Measurements from ENCODE around the gene THRA.

THRA gene

DNA sequence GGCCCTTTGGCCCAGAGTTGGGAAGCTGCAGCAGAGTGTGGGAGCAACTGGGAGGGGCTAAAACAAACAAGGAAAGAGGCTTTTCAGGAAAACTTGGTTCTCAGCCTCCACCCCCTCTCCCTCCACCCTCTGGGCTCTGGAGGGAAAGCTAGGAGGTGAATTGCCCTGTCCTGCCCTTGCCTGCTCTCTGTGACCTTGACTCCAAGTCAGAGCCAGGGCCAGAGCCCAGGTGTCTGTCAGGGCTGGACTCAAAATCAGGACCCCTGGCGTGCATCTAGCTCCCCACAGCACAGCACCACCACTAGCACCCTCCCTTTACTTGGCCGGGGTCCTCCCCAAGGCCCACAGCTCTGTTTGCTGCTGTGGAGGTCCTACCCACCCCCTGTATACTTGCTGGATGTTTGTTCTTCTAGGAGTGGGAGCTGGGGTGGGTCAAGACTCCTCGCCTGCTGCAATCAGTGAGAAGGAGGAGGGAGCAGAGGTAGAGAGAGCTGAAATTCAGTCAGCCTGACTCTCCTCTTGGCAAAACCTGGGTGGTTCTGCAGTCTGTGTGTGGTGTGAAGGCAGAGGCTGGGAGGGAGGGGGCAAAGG is 40.4 kb downstream of the THRA start:
- no peak for DNase-seq (ENCODE audit: low read depth in 1 of 2, low spot score in 1 of 2)
- Histone ChIP-seq H3K27ac (replicated peaks) (no peak overlapping the region), H3K4me3 (replicated peaks; ENCODE audit: insufficient read depth, low read length) (no peak overlapping the region), H3K27me3 (ENCODE audit: insufficient read depth, poor library complexity, severe bottlenecking) (no peaks in the 10 kb centered on the region)
- TF ChIP-seq, protein P1, sequence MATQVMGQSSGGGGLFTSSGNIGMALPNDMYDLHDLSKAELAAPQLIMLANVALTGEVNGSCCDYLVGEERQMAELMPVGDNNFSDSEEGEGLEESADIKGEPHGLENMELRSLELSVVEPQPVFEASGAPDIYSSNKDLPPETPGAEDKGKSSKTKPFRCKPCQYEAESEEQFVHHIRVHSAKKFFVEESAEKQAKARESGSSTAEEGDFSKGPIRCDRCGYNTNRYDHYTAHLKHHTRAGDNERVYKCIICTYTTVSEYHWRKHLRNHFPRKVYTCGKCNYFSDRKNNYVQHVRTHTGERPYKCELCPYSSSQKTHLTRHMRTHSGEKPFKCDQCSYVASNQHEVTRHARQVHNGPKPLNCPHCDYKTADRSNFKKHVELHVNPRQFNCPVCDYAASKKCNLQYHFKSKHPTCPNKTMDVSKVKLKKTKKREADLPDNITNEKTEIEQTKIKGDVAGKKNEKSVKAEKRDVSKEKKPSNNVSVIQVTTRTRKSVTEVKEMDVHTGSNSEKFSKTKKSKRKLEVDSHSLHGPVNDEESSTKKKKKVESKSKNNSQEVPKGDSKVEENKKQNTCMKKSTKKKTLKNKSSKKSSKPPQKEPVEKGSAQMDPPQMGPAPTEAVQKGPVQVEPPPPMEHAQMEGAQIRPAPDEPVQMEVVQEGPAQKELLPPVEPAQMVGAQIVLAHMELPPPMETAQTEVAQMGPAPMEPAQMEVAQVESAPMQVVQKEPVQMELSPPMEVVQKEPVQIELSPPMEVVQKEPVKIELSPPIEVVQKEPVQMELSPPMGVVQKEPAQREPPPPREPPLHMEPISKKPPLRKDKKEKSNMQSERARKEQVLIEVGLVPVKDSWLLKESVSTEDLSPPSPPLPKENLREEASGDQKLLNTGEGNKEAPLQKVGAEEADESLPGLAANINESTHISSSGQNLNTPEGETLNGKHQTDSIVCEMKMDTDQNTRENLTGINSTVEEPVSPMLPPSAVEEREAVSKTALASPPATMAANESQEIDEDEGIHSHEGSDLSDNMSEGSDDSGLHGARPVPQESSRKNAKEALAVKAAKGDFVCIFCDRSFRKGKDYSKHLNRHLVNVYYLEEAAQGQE (IDR thresholded peaks at IDR 0.05; ENCODE audit: insufficient replicate concordance, low read depth), result no peak
- TF ChIP-seq SPI1 (IDR thresholded peaks at IDR 0.05; ENCODE audit: borderline replicate concordance, low read depth), result no peak
- no peak for TF ChIP-seq POLR2AphosphoS5 (IDR thresholded peaks at IDR 0.05; ENCODE audit: low read depth)
- TF ChIP-seq, protein P2, sequence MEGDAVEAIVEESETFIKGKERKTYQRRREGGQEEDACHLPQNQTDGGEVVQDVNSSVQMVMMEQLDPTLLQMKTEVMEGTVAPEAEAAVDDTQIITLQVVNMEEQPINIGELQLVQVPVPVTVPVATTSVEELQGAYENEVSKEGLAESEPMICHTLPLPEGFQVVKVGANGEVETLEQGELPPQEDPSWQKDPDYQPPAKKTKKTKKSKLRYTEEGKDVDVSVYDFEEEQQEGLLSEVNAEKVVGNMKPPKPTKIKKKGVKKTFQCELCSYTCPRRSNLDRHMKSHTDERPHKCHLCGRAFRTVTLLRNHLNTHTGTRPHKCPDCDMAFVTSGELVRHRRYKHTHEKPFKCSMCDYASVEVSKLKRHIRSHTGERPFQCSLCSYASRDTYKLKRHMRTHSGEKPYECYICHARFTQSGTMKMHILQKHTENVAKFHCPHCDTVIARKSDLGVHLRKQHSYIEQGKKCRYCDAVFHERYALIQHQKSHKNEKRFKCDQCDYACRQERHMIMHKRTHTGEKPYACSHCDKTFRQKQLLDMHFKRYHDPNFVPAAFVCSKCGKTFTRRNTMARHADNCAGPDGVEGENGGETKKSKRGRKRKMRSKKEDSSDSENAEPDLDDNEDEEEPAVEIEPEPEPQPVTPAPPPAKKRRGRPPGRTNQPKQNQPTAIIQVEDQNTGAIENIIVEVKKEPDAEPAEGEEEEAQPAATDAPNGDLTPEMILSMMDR (IDR thresholded peaks at IDR 0.05; ENCODE audit: insufficient read depth, low read length), result no peak
- TF ChIP-seq GABPA (IDR thresholded peaks at IDR 0.05; ENCODE audit: low read depth), result no peak

DNA sequence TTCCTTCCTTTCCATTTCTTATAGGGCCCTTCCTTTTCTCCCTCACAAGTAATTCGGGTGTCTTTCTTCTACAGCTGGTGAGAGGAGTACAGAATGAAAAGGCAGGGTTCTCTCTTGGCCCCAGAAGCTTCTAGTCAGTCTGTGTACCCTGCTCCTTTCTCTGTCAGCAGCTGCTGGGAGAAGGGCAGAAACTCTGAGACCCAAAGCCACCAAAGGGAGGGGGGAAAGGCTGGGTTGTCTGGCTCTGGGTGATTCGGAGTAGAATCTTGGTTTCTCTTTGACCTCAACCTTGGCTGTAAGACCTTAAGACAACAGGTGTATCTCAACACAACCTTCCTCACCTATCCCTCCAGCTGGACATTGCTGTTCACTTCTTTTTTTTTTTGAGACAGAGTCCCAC is 40.9 kb downstream of the THRA start:
- Histone ChIP-seq H3K4me3 (replicated peaks; ENCODE audit: insufficient read depth, low read length) (no peak overlapping the region), H3K27ac (replicated peaks) (no peak overlapping the region), H3K27me3 (ENCODE audit: insufficient read depth, poor library complexity, severe bottlenecking) (no peaks in the 10 kb centered on the region)
- TF ChIP-seq, protein P2 (IDR thresholded peaks at IDR 0.05; ENCODE audit: insufficient read depth, low read length), result no peak
- TF ChIP-seq SPI1 (IDR thresholded peaks at IDR 0.05; ENCODE audit: borderline replicate concordance, low read depth) (no peak), GABPA (IDR thresholded peaks at IDR 0.05; ENCODE audit: low read depth) (no peak)
- TF ChIP-seq, protein P1 (IDR thresholded peaks at IDR 0.05; ENCODE audit: insufficient replicate concordance, low read depth), result no peak
- DNase-seq (ENCODE audit: low read depth in 1 of 2, low spot score in 1 of 2), result no peak

DNA sequence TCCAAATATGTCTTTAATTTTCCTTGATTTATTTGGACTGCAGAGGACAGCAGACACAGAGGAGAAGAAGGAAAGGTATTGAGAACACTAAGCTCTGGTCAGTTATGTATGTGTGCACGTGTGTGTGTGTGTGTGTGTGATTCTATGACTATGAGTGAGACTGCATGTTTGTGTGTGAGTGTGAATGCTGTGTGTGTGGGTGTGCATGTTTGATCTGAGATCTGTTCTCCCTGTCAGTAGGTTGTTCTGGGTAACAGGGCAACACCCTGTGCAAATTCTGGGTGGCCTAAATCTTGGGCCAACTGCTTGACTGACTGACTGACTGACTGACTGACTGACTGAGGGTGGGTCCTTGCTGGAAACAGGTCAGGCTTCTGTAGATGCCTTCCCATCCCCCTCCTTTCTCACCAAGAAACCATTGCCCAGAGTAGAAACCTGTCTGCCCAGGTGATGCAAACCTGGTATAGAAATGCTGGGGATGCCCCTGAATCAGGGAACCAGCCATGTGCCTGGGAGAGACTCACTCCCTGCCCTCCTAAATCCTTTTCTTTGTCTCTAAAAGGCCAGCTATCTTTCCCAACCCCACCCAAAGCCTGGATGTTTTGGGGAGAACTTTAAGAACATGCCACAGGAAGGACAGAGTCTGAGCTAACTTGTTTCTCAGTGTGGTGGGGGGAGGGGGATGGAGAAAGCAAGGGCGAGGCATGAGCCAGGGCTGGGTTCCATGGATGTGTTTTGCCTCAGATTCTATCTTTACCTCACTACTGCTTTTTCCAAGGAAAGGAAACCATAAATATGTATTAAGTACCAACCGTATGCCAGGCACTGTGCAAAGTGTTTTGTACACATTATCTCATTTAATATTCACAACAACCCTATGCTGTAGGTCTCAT is 42.1 kb downstream of the THRA start:
- TF ChIP-seq, protein P1 (IDR thresholded peaks at IDR 0.05; ENCODE audit: insufficient replicate concordance, low read depth), result no peak
- no peak for TF ChIP-seq POLR2AphosphoS5 (IDR thresholded peaks at IDR 0.05; ENCODE audit: low read depth)
- TF ChIP-seq, protein P2 (IDR thresholded peaks at IDR 0.05; ENCODE audit: insufficient read depth, low read length), result no peak
- no peak for TF ChIP-seq SPI1 (IDR thresholded peaks at IDR 0.05; ENCODE audit: borderline replicate concordance, low read depth)
- no peak for TF ChIP-seq GABPA (IDR thresholded peaks at IDR 0.05; ENCODE audit: low read depth)
- no peak overlapping the region for H3K4me3 ChIP-seq (replicated peaks; ENCODE audit: insufficient read depth, low read length)
- DNase-seq (ENCODE audit: low read depth in 1 of 2, low spot score in 1 of 2), result no peak
- no peaks in the 10 kb centered on the region for H3K27me3 ChIP-seq (ENCODE audit: insufficient read depth, poor library complexity, severe bottlenecking)
- no peak overlapping the region for H3K27ac ChIP-seq (replicated peaks)
